B cell (primary cell): ENCODE measurements around the gene RBMS3.

Experiments
- EZH2 ChIP-seq: IDR thresholded peaks from 2 replicates; pipeline ENCODE4 v1.6.1; 2012; ENCODE audit warnings: borderline replicate concordance, low read depth, mild to moderate bottlenecking, moderate library complexity, low read length; ENCODE audit not compliant: insufficient read depth, poor library complexity, severe bottlenecking
- TF ChIP-seq, protein P1 (sequence below): fragments of 200-600 bp; IDR thresholded peaks from one replicate; pipeline ENCODE4 v1.8.0; 2022; ENCODE audit warnings: antibody characterized with exemption, mild to moderate bottlenecking

DNA sequence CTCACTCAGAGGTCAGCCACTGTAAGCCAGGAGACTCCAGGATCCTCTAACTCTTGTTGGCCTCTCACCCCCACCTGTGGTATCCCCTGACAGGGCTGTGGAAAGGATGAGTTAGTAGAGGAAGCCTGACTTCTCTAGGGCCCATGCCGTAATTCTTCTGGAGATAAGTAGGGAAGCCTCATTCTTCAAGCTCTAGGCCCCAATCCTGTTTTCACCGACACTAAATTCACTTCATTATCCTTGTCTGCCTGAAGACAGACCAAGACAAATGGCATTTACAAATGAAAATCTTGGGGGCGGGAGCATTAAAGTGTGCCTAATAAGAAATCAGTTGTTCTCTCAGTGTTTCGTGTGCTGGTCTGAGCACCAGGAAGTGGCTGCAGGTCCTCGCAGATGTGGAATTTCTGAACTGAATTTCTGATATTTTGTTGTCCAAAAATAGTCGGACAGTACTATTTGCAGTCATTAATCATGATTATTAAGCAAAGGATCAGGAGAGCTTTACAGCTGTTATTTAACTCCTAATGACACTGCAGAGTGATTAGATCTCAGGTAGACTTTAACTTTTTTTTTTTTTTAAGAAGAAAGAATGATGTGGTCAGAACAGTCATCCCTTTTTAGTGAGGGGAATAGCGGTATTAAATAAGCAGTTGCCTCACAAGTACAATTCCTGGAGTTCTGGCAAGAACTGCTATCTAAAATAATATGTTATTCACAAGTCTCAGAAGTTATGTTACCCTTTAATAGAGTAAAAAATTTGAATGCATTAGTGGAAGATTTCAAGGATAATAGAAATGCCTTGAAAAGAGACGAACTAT lies 58.4 kb downstream of the RBMS3 start:
- TF ChIP-seq, protein P1, sequence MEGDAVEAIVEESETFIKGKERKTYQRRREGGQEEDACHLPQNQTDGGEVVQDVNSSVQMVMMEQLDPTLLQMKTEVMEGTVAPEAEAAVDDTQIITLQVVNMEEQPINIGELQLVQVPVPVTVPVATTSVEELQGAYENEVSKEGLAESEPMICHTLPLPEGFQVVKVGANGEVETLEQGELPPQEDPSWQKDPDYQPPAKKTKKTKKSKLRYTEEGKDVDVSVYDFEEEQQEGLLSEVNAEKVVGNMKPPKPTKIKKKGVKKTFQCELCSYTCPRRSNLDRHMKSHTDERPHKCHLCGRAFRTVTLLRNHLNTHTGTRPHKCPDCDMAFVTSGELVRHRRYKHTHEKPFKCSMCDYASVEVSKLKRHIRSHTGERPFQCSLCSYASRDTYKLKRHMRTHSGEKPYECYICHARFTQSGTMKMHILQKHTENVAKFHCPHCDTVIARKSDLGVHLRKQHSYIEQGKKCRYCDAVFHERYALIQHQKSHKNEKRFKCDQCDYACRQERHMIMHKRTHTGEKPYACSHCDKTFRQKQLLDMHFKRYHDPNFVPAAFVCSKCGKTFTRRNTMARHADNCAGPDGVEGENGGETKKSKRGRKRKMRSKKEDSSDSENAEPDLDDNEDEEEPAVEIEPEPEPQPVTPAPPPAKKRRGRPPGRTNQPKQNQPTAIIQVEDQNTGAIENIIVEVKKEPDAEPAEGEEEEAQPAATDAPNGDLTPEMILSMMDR = no peak
- TF ChIP-seq EZH2 = no peak
